ENCODE results near the gene USP6NL.

The USP6NL gene

DNA sequence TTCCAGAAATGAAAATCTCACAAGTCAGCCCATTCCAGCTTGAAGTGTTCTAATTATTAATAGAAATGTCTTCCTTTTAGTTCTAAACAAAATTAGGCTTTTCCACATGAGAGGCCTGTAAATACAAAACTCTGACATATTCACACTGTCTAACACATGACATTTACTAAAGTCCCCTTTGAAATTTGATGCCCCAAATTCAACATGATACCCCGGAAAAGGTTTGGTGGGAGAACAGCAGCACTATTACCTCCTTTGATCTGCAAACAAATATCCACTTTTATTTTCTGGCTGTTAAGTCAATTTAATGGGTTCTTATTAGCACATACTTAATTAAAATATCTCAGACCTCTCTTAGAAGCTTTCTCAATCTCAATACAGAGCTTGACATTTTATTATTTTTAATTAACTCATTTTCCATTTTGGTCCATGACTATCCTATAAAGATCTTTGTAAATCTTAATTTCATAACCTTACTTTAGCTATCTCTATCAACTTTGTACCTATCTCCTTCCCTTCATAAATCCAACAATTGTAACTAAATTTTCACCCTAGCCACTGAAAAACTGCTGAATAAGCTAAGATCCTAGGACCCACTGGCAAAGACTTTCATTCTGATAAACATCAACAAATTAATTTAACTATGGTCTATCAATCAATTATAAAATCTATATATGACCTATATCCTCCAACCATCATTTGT is 63.2 kb downstream of the USP6NL start:
- no peak for DNase-seq

DNA sequence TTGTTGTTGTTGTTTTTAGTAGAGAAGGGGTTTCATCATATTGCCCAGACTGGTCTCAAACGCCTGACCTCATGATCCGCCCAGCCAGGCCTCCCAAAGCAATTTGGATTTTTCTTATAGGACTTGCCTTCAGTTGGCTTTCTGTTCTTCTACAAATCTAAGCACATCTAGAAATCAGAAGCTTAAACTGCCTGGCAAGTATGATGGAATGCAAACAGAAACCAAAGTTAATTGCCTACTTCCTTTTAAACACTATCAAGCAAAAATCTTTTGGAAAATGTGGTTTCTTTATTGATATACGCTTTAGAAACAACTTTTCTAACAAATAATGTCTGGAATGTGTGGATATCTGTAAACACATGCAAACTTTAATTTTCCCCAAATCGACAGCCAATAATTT is 64.9 kb downstream of the USP6NL start:
- no peak for DNase-seq

DNA sequence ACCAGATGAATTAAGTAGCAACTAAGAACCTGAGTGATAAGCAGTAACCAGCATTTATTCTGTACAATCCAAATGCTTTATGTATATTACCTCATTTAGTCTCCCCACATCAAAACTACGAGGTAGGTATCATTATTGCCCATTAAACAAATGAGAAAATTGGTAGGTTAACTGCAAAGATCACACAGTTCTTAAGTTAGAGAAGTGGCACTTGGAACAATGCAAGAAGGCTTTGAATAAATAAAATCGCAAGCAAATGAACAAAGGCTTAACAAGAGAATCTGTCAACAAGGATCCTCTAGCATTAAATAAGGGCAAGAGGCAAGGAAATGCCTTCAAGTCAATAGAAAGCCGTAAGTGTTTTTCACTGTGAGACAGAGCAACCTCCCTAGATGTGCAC is 70.2 kb downstream of the USP6NL start:
- no peak for DNase-seq

DNA sequence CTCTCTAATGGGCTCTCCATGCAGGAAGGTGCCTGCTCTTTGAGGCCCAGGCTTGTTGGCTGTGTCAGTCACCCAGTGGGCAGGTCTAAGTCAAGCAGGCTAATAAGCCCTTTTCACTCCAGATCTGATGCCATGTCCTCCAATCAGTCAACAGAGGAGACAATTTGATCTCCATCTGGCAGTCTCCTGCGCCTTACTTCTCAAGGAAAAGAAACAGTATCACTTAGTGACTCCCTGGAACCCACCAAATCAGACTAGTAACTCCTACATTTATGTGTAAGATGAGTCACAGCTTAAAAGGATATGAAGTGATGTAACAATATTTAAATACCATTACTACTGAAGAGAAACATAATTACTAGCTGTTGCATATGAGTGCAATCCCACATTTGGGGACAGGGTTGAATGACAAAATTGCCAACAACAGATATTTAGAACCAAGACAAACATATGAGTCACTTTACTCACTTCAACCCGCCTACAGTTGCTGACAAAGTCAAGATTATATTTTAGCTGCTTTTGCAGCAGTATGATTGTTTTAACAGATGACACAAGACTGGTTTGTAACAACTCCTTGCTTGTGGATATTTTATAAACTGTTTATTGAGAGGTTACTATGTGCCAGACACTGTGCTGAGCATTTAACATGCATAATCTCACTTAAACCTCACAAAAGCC is 72.1 kb downstream of the USP6NL start:
- DNase-seq: no peak

DNA sequence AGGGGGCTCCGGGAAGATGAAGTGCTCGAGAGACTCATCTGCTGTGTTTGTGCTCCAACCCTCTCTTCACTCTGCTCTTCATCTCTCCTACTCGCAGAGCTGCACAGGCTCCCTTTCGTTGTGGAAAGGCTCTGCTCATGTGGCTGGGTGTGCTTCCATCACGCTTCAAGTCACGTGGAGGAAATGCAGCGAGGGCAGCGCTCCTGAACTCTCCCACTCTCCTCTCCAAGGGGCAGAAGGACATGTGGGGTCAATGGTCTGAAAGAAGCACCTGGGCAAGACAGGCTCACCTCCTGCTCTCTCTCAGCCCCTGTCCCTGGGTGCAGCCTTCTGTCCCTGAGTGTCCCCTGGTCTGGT is 72.6 kb downstream of the USP6NL start:
- DNase-seq: no peak

DNA sequence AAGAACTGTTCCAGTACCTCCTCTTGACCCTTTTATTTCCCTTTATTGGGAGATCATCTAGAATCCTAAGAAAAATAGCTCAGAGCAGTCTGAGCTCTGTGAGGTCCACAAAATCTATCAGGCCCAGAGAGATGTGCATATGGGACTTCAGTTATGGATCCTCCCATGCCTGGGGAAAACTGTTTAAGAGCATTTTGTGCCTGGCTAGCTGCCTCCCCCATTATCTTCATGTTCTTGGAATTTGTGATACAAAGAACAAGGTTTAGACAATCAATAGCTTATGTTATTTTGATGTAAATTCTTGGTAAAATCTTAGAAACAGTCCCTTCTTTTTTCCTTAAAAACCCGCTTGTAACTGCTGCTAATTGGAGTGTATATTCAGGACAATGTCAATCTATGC is 75.2 kb downstream of the USP6NL start:
- no peak for DNase-seq

DNA sequence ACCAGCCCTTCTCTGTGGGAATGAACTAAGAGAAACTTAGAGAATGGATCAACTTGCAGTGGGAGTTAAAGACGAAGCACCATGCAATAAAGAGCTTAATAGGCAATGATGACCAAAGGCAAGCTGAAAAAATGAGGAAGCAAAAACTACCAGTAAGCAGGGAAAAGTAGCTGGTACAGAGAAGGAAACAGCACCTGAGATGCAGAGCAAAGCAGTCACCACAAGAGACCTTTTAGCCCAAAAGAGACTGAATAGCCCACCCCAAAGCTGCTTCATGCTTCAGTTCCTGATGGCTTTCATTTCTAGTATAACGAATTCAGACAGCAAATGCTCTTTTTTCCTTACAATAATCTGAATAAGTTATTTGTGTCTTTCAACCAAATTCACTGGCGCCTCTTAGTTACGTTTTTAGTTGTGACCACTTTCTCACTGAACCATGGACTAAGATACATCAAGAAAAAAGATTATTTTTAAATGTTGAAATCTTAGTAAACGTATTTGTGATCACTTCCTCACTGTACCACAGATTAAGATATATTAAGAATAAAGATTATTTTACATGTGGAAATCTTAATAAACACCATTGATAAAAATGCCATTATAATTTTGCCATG is 76.0 kb downstream of the USP6NL start:
- DNase-seq: no peak

DNA sequence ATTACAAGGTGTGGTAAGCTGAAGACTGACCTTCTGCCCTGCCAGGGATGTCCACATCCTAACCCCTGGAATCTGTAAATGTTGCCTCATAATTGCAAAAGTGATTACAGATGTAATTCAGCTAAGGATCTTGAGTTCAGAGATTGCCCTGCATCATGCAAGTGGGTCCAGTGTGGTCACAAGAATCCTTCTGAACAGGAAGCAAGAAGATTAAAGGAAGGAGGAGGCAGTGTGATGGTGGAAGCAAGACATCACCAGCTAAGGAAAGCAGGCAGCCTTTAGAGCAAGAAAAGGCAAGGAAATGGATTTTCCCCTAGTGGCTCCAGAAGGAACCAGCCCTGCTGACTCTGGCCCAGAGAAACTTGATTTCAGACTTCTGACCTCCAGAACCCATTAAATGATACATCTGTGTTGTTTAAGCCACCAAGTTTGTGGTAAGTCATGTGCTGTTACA is 78.1 kb downstream of the USP6NL start:
- no peak for DNase-seq

DNA sequence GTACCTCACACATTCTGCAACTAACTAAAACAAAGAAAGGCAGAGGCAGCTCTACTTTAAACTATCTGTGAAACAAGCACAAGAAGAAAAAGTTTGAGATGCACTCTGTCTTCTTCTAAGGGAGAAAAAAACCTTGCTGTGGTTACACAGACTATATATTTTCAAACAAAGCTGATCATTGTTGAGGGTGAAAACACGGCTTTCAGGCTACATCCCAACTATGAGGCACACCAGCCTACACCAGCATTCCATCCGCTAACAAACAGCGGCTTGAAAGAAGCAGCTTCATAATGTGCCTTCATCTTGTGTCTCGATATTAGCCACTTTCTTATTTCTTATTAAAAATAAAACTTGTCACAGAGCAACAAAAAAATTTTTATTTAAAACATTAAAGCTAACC is 79.1 kb downstream of the USP6NL start:
- DNase-seq: no peak

DNA sequence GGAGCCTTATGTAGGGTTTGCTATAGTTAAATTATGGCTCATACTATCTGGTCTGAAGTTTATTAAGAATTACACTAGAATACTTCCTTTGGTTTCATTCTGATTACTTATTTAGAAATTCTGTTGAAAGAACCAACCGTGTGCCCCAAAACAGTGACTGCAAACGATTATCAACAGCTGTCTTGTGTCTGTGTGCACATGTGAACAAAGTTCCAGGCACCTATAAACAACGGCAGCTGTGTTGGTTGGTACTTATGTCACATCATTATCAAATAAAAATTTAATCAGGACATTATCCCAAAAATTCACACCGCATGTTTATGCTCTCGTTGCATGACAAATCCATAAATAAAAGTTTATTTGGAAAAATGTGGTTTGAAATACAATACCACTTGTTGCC is 80.6 kb downstream of the USP6NL start:
- no peak for DNase-seq

DNA sequence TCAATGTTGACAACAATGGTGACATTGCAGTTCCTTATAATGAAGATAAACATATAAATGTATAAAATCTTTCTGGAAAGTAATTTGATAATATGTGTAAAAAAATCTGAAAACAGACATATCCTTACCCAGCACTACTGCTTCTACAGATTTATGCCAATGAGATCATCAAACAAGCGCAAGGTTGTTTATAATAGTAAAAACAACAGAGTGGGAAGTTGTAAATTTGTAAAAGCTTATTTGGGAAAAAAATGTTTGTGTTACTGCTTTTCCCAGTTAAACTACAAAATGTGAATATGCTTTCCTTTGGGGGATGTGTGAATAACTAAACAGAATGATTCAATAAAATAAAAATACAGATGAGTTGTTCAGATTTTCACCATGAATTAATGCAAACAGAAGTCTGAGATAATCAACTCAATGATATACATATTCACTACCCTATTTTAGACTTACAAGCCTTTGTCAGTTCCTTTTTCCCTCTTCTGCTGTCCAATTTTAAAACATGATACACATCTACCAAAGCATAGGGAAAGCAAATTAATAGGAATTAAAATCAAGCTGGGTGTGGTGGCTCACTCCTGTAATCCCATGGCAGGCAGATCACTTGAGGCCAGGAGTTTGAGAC is 82.1 kb downstream of the USP6NL start:
- DNase-seq: no peak

DNA sequence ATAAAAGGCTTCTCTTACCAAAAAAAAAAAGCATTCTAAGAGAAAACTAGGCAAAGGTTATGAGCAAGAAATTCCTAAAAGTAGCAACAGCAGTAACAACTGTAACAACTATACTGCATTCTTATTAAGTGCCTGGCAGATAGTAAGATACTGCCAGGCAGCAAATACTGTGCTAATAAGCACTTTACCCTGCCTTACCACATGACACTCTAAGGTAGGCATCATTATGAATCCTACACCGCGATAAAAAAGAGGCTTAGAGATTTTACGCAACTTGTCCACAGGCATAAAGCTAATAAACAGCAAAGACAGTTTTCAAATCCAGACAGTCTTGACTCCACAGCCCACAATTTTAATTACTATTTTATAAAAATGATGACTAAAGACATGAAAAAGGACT is 83.2 kb downstream of the USP6NL start:
- DNase-seq: no peak

DNA sequence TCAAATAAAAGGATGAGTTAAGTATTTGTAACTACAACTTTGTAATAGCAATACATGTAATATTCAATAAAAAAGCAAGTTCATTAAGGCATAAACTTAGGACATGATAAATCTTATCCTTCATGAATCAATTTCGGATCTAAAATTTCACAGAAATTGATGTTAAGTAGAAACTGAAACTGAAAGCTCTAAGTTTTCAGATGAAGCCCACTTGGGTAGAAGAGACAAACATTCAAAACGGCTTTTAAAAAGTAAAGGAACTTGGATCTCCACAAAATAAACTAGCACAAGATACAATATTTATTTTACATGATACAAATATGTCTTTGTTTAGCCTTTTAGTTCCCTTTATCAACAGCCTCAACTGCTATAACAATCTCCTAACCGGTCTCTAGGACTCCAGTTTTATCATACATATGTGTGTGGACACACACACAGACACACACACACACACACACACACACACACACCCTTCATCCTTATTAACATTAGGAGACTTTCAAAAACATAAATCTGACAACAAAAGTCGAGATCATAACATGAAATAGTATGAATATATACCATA is 83.7 kb downstream of the USP6NL start:
- DNase-seq: peak; percentile 13

DNA sequence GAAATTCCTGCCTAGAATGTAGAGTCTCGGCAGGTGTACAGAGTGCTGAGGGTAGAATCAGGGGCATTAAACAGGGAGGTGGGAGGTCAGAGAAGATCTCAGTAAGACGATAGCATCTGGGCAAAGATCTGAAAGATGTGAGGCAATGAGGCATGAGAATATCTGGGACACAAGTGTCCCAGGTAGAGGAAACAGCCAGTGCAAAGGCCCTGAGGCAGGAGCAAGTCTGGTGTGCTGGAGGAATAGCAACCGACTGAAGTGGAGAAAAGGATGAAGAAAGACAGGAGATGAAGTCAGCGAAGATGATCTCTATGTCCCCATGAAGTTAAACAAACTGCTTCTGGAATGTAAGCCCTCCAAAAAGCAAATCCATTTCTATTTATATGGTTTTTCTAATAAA is 84.4 kb downstream of the USP6NL start:
- no peak for DNase-seq

DNA sequence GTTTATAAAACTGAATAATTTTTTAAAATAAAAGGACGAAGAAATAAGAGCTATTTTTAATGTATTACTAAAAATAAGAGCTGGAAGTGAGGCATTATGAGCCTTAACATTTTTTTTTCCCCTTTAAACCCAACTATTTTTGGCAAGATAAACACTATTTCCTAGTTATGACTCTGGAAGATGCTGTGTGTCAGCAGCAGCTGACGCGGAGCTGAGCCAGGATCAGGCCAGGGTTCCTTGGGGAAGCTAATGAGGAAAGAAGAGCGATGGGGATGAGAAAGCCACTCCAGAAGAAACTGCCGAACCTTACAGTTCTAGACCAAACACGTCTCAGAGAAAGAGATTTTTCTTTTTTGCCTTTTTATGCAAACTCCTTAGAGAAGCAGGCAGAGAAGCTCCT is 85.9 kb downstream of the USP6NL start:
- DNase-seq: no peak

DNA sequence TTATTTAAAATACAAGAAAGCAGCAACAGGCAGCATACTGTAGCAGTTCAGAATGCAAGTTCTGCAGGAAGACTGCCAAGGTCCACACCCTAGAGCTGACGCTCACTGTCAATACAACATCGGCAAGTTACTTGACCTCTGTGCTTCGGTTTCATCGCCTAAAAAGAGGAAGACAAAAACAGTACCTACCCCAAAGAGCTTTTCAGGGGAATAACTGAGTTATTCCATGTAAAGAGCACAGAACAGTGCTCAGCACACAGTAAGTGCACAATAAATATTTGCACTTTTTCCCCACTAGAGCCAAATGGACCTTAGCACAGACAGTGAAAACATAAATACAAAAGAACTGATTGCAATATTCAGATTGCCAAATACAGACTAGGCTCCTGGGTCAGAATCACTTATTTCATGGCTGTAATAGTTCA is 88.6 kb downstream of the USP6NL start:
- no peak for DNase-seq

DNA sequence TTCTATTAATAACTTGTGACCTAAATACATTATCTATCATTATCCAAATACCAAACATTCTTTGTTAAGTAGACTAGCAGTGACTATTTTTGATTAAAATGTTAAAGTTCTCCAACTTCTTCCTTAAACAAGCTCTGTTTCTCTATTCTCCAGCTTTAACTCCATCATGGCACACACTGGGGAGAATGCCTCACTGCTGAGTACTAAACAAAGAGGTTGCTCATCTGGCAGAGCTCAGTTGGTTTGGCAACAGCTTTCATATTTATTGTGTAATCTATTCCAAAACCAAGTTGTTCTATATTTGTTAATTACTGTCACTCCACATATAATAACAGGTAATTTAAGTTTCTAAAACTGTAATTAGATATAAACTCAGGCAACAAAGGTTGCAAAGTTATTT is 89.6 kb downstream of the USP6NL start:
- DNase-seq: no peak

DNA sequence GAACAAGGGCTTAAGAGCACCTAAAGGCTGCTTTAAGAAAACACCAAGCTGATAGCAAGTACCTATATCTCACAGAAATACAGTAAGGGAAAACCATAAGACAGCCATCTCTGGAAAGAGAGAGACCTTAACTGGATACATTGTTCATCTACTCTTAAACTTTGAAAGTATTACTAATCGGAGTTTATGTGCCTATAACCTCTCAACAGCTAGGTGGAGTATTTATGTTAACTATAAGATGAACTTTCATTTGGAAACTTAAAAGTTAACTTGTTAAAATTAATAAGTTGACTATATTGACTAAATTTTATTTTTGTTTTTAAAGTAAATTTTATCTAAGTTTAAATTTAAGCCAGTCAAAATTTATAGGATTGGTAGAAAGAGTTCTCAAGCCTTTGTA is 90.6 kb downstream of the USP6NL start:
- no peak for DNase-seq

DNA sequence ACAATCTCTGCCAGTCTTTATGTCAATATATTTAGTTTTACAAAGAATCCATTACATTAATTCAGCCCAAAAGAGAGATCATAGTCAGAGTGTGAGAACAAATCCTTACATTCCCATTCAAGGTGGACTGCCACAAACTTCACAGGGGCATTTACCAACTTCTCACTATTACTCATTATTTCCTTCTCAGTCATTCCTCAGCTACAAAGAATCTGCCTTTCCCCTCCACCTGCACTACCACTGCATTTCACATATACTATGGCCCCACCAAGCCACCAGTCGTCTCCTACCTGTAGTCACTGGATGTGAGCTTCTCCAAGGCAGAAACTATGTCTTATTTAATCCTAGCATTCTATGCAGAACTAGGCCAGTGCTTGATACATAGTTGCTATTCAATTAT is 94.3 kb downstream of the USP6NL start:
- DNase-seq: no peak

DNA sequence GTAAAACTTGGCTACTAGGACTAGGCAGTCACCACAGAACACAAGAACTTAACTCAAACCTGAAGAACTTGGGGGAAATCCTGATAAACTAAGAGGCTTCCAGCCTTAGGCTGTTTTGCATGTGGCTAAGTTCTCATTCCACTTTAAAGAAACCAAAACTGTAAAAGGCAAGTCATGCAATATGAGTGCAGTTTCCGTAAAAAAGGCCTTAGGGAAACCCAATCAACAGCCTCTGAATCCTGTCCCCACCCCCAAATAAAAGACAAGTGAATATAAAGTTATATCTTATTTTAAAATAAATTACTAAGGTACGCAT is 95.1 kb downstream of the USP6NL start:
- DNase-seq: no peak

DNA sequence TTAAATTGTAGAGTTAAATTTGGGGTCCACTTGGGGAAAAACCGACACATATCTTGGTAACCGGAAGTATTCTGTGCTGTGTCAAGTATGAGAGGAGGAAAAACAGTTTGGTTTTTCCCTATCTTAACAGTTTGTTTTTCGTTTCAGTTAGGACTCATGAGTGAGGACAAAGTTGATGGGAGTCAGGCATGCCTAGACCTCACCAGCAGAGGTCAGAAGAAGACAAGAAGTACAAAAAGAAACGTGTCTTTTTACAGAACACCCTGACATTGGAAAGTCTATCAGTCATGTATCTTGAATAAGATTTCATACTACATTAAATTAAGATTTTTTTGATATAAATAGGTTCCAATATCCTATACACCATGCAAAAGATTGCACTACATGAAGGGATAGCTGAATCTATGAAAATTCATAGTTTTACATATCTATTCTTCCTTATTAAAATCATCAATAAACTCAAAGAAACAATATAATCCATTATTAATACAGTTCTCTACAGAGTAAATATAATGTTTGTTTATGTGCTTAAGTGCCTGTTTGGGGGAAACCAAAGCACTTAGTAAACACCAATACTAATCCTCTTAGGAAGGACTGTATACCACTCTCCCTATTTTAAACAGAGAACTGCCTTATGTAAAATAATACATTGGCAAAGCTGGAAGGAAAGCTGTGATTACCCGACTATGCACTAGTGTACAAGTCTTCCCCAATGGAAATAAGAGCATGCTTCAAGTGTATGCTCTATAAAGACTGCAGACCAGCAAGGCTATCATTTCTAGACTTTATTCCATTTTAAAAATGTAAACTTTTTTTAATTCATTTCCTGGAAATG is 95.6 kb downstream of the USP6NL start:
- peak; percentile 65 for DNase-seq

DNA sequence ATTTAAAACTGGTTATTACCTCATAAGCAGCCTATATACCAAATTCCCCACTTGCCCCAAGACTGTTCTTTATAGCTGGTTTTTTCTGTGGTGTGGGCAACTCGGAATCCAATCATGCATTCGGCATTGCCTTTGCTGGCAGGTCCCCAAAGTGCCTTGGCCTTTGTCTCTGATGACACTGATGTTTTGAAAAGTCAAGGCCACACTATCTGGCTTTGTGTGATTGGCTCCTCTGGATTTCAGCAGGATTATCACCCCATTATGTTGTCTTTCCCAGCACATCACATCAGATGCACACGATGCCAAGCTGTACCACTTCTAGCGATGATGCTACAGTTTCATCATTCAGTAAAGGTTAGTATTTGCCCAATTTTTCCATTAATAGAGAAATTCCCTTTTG is 97.7 kb downstream of the USP6NL start:
- DNase-seq: no peak

DNA sequence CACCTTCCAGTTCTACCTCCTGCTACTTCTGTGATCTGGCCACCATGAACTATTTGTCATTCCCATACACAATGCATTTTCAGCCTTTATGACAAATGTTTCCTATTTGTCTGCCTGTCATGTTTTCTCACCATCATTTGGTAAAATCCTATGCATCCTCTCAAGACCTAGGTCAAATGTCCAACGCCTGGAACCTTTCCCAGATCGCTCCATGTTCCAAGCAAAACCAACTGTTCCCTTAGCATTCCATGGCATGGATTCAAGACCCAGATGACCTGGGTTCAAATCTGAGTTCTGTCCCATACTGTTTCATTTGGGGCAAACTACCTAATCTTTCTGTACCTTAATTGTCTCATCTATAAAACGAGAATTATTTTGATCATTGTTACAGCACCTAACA is 98.9 kb downstream of the USP6NL start:
- no peak for DNase-seq

Data from CD4-positive, alpha-beta T cell treated with Interleukin-17A for 1 hour (primary cell).